ENCODE data around the gene DEDD. TPM values are rescaled to one million over a fixed set of nuclear protein-coding genes. Genes with fewer than 3 reads are reported as not detected.
"Not testable (repeated sequence)": the region's sequence is repeated elsewhere in the genome, so short reads cannot be mapped to it uniquely, and the experiment has no call there.

The DEDD gene
- total RNA-seq, 1 donor from 2014 or later = 31.9 TPM

GRCh38 chr1:161128591-161129420 is 3.7 kb downstream of the DEDD start:
- no peak for DNase-seq (ENCODE audit: low read depth in 2 of 2)

- DNase-seq (ENCODE audit: low read depth in 2 of 2) = no peak
Measured at GRCh38 chr1:161127649-161128048, 4.8 kb downstream of the DEDD start.

GRCh38 chr1:161122967-161123366 is 9.5 kb downstream of the DEDD start:
- no peak for DNase-seq (ENCODE audit: low read depth in 2 of 2)

- no peak for DNase-seq (ENCODE audit: low read depth in 2 of 2)
Measured at GRCh38 chr1:161121834-161122233, 10.6 kb downstream of the DEDD start.

GRCh38 chr1:161121042-161121650 is 11.3 kb downstream of the DEDD start:
- DNase-seq (ENCODE audit: low read depth in 2 of 2) = no peak

- DNase-seq (ENCODE audit: low read depth in 2 of 2) = peak; percentile 47 to 75
Measured at GRCh38 chr1:161119092-161119903, 13.2 kb downstream of the DEDD start.

- peak; percentile 90 to 91 for DNase-seq (ENCODE audit: low read depth in 2 of 2)
Measured at GRCh38 chr1:161117759-161118581, 14.5 kb downstream of the DEDD start, which contains the start of the genes NIT1 and PFDN2. Gene NIT1, plus strand, starts transcription at chr1:161118105. Its CDS starts 72 bp downstream, at chr1:161118177. Gene PFDN2, minus strand, starts transcription at chr1:161118037. Its CDS starts 11 bp downstream, at chr1:161118026.

GRCh38 chr1:161115961-161116360 is 16.5 kb downstream of the DEDD start:
- DNase-seq (ENCODE audit: low read depth in 2 of 2) = not testable (repeated sequence)

GRCh38 chr1:161115132-161115711 is 17.2 kb downstream of the DEDD start:
- peak; percentile 93 to 96 for DNase-seq (ENCODE audit: low read depth in 2 of 2)

- no peak for DNase-seq (ENCODE audit: low read depth in 2 of 2)
Measured at GRCh38 chr1:161114556-161114955, 17.9 kb downstream of the DEDD start.

- no peak for DNase-seq (ENCODE audit: low read depth in 2 of 2)
Measured at GRCh38 chr1:161113915-161114314, 18.6 kb downstream of the DEDD start.

- no peak for DNase-seq (ENCODE audit: low read depth in 2 of 2)
Measured at GRCh38 chr1:161111527-161111926, 20.9 kb downstream of the DEDD start.

GRCh38 chr1:161111117-161111516 is 21.4 kb downstream of the DEDD start:
- DNase-seq (ENCODE audit: low read depth in 2 of 2) = no peak

GRCh38 chr1:161106431-161106830 is 26.0 kb downstream of the DEDD start:
- no peak for DNase-seq (ENCODE audit: low read depth in 2 of 2)

- DNase-seq (ENCODE audit: low read depth in 2 of 2) = no peak
Measured at GRCh38 chr1:161100556-161100955, 31.9 kb downstream of the DEDD start.

GRCh38 chr1:161099090-161099802 is 33.2 kb downstream of the DEDD start:
- DNase-seq (ENCODE audit: low read depth in 2 of 2) = no peak

- peak; percentile 80 to 82 for DNase-seq (ENCODE audit: low read depth in 2 of 2)
Measured at GRCh38 chr1:161098210-161099068, 34.0 kb downstream of the DEDD start, which contains the start of gene KLHDC9. Gene KLHDC9, plus strand, starts transcription at chr1:161098361. Its CDS starts 175 bp downstream, at chr1:161098536.

GRCh38 chr1:161096530-161096929 is 35.9 kb downstream of the DEDD start:
- DNase-seq (ENCODE audit: low read depth in 2 of 2) = no peak

- no peak for DNase-seq (ENCODE audit: low read depth in 2 of 2)
Measured at GRCh38 chr1:161096015-161096414, 36.5 kb downstream of the DEDD start.
